SK-N-SH treated with all-trans-retinoic acid at 6 μM for 48 hours (cell line): ENCODE measurements around the gene DDIAS.

Experiments used
- CREB5 ChIP-seq: fragments of 250-450 bp; sonication (Bioruptor Pico); IDR thresholded peaks from 2 replicates; pipeline ENCODE4 v1.5.1; 2020; ENCODE audit warnings: low read depth, mild to moderate bottlenecking, moderate library complexity
- PATZ1 ChIP-seq: fragments of 250-450 bp; sonication (Bioruptor Pico); IDR thresholded peaks from 2 replicates; pipeline ENCODE4 v1.8.0; 2020; ENCODE audit warnings: mild to moderate bottlenecking, moderate library complexity, borderline replicate concordance
- PPARA ChIP-seq: fragments of 250-450 bp; sonication (Bioruptor Pico); IDR thresholded peaks from 2 replicates; pipeline ENCODE4 v1.5.0; 2020; ENCODE audit warnings: mild to moderate bottlenecking, borderline replicate concordance
- SNAI2 ChIP-seq: fragments of 250-450 bp; sonication (Bioruptor Pico); IDR thresholded peaks from 2 replicates; pipeline ENCODE4 v1.5.0; 2020; ENCODE audit warnings: mild to moderate bottlenecking, moderate library complexity
- ZC3H10 ChIP-seq: fragments of 250-450 bp; sonication (Bioruptor Pico); IDR thresholded peaks from 2 replicates; pipeline ENCODE4 v1.5.1; 2021; ENCODE audit warnings: mild to moderate bottlenecking, moderate library complexity
- ZFP3 ChIP-seq: fragments of 250-450 bp; sonication (Bioruptor Pico); IDR thresholded peaks from 2 replicates; pipeline ENCODE4 v1.5.0; 2020; ENCODE audit warnings: mild to moderate bottlenecking, moderate library complexity
- ZNF8 ChIP-seq: fragments of 450-650 bp; formaldehyde crosslinking; IDR thresholded peaks from 2 replicates; pipeline ENCODE4 v1.5.0; 2020; ENCODE audit warnings: mild to moderate bottlenecking, moderate library complexity

- no peak for TF ChIP-seq SNAI2
- TF ChIP-seq ZC3H10 (CRISPR knock-in tag): no peak
- no peak for TF ChIP-seq PATZ1 (CRISPR knock-in tag)
- no peak for TF ChIP-seq ZFP3 (CRISPR knock-in tag)
- no peak for TF ChIP-seq PPARA (CRISPR knock-in tag)
- no peak for TF ChIP-seq ZNF8 (CRISPR knock-in tag)
- TF ChIP-seq CREB5 (CRISPR knock-in tag): no peak
Observed at GRCh38 chr11:82939456-82939855, 37.9 kb downstream of the DDIAS start.
